ENCODE measurements around the gene BATF3. TPM values are rescaled to one million over a fixed set of nuclear protein-coding genes. Genes with fewer than 3 reads are reported as not detected.

BATF3 gene
- total RNA-seq, 1 donor = 0.36 TPM

DNA sequence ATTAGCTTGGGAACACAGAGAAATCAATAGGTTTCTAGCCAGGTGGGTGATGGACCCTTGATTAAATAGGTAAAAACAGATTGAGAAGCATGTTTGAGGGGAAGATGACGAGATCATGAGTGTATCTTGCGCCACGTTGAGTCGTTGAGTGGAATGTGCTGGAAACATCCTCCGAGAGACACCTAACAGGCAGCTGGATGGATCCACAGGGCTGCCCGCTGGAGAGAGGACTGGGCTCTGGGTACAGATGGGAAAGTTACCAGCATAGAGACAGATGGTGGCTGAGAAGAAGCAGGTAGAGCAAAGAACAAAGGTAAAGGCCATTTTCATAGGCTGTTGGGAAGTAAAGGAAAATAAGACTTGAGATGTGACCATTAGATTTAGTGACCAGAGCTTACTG is 15.6 kb downstream of the BATF3 start:
- no peaks in the 10 kb centered on the region for H3K9me3 ChIP-seq (ENCODE audit: low read depth, low read length)
- no peak overlapping the region for H3K4me3 ChIP-seq (ENCODE audit: insufficient read depth, low read length)
- DNase-seq (ENCODE audit: insufficient read length, low spot score, missing footprints) = no peak
- TF ChIP-seq, protein P1, sequence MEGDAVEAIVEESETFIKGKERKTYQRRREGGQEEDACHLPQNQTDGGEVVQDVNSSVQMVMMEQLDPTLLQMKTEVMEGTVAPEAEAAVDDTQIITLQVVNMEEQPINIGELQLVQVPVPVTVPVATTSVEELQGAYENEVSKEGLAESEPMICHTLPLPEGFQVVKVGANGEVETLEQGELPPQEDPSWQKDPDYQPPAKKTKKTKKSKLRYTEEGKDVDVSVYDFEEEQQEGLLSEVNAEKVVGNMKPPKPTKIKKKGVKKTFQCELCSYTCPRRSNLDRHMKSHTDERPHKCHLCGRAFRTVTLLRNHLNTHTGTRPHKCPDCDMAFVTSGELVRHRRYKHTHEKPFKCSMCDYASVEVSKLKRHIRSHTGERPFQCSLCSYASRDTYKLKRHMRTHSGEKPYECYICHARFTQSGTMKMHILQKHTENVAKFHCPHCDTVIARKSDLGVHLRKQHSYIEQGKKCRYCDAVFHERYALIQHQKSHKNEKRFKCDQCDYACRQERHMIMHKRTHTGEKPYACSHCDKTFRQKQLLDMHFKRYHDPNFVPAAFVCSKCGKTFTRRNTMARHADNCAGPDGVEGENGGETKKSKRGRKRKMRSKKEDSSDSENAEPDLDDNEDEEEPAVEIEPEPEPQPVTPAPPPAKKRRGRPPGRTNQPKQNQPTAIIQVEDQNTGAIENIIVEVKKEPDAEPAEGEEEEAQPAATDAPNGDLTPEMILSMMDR (IDR thresholded peaks at IDR 0.05; ENCODE audit: extremely low read depth, low read depth, low read length) = no peak
- no peak overlapping the region for H2AFZ ChIP-seq (ENCODE audit: low read length)
- no peaks in the 10 kb centered on the region for H3K36me3 ChIP-seq (ENCODE audit: insufficient read depth, low read length)
- no peaks in the 10 kb centered on the region for H3K4me1 ChIP-seq (ENCODE audit: insufficient read depth, low read length)
- no peaks in the 10 kb centered on the region for H3K27me3 ChIP-seq (ENCODE audit: insufficient read depth, low read length)
- no peak overlapping the region for H3K27ac ChIP-seq (ENCODE audit: low read depth, low read length)
- no peaks in the 10 kb centered on the region for H4K20me1 ChIP-seq (ENCODE audit: insufficient read depth, low read length)
- no peaks in the 10 kb centered on the region for H3K79me2 ChIP-seq (ENCODE audit: insufficient read depth, low read length)
- no peak overlapping the region for H3K4me2 ChIP-seq (ENCODE audit: insufficient read depth, low read length)

DNA sequence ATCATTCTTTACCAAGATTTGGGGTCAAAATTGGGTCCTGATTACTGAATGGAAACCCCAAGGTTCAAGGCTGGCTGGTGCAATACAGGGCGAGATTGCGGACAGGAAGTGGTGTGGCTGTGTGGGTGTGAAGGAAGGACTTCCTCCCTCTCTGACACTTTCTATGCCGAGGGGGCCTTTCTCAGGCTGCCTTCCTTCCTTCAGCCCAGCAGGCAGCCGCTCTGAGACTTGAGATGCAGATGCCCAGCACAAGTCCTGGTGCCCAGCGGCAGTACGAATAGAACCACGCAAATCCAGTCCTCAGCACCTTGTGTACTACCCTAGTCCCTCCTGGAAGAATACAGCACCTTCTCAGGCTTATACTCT is 16.3 kb downstream of the BATF3 start:
- no peak for DNase-seq (ENCODE audit: insufficient read length, low spot score, missing footprints)
- Histone ChIP-seq H3K27ac (ENCODE audit: low read depth, low read length) (no peak overlapping the region), H4K20me1 (ENCODE audit: insufficient read depth, low read length) (no peaks in the 10 kb centered on the region), H3K4me2 (ENCODE audit: insufficient read depth, low read length) (no peak overlapping the region), H3K4me1 (ENCODE audit: insufficient read depth, low read length) (no peaks in the 10 kb centered on the region), H3K79me2 (ENCODE audit: insufficient read depth, low read length) (no peaks in the 10 kb centered on the region), H3K9me3 (ENCODE audit: low read depth, low read length) (no peaks in the 10 kb centered on the region), H3K36me3 (ENCODE audit: insufficient read depth, low read length) (no peaks in the 10 kb centered on the region), H2AFZ (ENCODE audit: low read length) (no peak overlapping the region), H3K27me3 (ENCODE audit: insufficient read depth, low read length) (no peaks in the 10 kb centered on the region), H3K4me3 (ENCODE audit: insufficient read depth, low read length) (no peak overlapping the region)
- TF ChIP-seq, protein P1 (IDR thresholded peaks at IDR 0.05; ENCODE audit: extremely low read depth, low read depth, low read length) = no peak

DNA sequence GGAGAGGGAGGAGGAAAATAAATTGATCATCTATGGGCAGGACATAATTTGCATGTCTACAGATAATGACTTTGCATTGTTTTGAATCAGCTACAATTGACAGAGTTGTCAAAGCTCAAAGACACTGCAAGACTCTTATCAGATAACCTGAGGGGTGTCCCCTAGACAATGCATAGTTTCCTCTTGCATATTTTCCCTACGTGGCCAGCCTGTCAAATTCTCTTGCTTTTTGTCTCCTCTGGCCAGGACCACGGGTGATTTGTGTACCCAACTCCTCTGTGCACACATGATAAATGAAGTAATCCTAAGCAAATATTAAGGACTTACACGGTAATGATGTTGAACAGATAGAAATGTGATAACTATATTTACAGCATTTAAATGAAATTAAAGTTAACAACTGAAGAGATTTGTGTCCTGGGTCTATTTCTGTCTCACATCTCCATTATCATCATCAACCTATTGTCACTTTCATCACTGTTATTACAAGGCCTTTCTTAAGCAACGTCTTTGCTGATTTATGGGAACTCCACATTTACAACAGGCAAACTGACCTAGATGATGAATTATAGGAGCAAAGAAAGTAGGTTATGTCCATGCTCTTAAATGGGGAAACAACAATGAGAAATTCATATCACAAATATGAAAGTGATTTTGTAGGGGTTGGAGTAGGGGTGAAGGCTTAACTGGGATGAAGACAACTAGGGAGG is 18.8 kb downstream of the BATF3 start:
- Histone ChIP-seq H3K27me3 (ENCODE audit: insufficient read depth, low read length) (no peaks in the 10 kb centered on the region), H3K9me3 (ENCODE audit: low read depth, low read length) (no peaks in the 10 kb centered on the region), H2AFZ (ENCODE audit: low read length) (no peak overlapping the region), H3K36me3 (ENCODE audit: insufficient read depth, low read length) (no peaks in the 10 kb centered on the region), H3K4me2 (ENCODE audit: insufficient read depth, low read length) (no peak overlapping the region), H3K4me3 (ENCODE audit: insufficient read depth, low read length) (no peak overlapping the region), H3K27ac (ENCODE audit: low read depth, low read length) (no peak overlapping the region), H3K79me2 (ENCODE audit: insufficient read depth, low read length) (no peaks in the 10 kb centered on the region), H3K4me1 (ENCODE audit: insufficient read depth, low read length) (no peaks in the 10 kb centered on the region), H4K20me1 (ENCODE audit: insufficient read depth, low read length) (no peaks in the 10 kb centered on the region)
- TF ChIP-seq, protein P1 (IDR thresholded peaks at IDR 0.05; ENCODE audit: extremely low read depth, low read depth, low read length) = no peak
- DNase-seq (ENCODE audit: insufficient read length, low spot score, missing footprints) = no peak

DNA sequence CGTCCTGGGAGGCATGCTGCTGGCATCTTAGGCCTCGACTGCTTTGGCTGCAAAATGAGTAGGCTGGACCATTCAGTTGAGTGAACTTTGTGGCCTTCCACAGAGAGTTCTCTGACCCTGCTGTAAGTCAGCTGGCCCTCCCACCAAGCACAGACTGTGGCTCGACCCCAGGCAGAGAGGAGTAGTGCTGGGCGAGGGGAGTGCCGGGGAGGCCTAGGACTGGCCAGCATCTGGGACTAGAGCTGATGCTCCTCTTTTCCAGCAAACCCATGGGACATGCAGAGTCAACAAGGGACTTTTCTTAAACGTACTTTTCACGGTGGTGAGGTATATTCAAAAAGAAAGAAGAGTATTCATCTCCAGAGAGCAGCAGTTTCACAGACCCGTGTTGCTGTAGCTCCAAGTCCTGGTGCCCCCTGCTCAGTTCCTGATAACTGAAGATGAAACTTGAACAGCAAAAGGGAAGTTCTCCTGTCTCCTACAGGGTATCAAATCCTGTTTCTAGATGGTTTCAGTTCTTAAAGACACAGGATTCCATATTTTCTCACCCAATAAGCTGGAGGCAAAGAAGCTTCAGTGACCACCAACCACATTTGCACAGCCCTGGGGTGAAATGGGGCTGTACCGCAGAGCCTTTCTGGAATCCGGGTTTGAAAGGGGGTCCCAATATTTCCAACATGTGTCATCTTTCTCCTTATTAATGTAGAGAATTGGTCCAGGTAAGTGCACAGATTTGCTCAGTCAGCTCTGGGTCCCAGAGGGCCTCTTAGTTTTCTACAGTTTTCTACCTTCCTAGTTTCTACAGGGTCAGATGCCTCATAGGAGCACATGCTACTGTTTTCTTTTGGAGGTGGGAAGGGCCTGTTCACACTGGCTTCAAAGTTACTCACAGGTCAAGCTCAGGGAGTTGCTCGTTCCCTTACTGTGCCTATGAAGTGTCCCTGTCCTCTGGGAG is 20.9 kb downstream of the BATF3 start:
- Histone ChIP-seq H4K20me1 (ENCODE audit: insufficient read depth, low read length) (no peaks in the 10 kb centered on the region), H3K4me2 (ENCODE audit: insufficient read depth, low read length) (no peak overlapping the region), H3K36me3 (ENCODE audit: insufficient read depth, low read length) (no peaks in the 10 kb centered on the region), H3K27ac (ENCODE audit: low read depth, low read length) (no peak overlapping the region), H3K27me3 (ENCODE audit: insufficient read depth, low read length) (no peaks in the 10 kb centered on the region), H2AFZ (ENCODE audit: low read length) (no peak overlapping the region), H3K4me1 (ENCODE audit: insufficient read depth, low read length) (no peaks in the 10 kb centered on the region), H3K79me2 (ENCODE audit: insufficient read depth, low read length) (no peaks in the 10 kb centered on the region), H3K9me3 (ENCODE audit: low read depth, low read length) (no peaks in the 10 kb centered on the region), H3K4me3 (ENCODE audit: insufficient read depth, low read length) (no peak overlapping the region)
- no peak for DNase-seq (ENCODE audit: insufficient read length, low spot score, missing footprints)
- TF ChIP-seq, protein P1 (IDR thresholded peaks at IDR 0.05; ENCODE audit: extremely low read depth, low read depth, low read length) = no peak
